Cerebellar cortex (tissue), 1 donor: ENCODE measurements around the gene ARV1.
A peak's percentile ranks its signal among the peaks of the same experiment; 100 is the strongest.
"Not testable (repeated sequence)": the region's sequence is repeated elsewhere in the genome, so short reads cannot be mapped to it uniquely, and the experiment has no call there.

Experiments used
- DNase-seq: peaks from one replicate; pipeline ENCODE4 v3.0.0-alpha.2; 2015; ENCODE audit warnings: low spot score

ARV1 gene

DNA sequence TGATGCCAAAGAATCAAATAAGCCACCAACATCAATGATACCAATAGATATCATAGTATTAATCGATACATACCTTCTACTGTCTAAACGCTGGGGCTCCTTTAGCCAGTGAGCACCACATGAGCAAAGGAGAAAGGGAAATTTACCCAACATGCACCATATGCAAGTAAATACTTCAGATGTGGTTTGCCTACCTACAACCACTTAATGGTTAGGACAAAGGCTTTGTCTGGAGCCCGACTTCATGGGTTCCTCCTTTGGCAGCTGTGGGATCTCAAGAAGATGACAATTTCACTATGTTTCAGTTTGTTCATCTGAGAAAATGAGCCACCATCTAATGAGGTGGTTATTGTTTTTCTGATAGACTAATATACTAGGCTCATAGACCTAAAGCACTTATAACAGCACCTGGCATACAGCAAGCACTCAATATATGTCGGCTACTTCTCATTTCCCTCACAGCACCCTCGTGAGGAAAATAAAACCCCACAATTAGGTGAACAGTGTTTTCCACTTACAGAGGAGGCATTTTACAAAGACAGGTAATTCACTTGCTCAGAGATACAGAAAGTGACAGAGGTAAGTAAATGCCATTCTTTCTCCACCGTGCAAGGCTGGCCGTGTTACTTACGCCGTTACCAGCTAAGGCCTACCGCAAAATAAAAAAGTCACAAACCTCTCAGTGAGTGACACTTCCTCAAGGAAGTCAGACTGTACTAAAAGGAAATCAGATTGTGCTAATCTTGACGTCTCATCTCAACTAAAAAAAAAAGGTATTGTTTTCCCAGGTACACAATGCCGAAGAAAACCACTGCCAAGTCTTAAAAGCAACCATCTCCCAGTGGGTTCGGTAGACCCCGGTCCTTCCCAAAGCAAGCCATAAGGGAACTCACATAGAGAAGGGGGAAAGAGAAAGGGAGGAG is 1.8 kb upstream of the ARV1 start:
- DNase-seq = no peak

DNA sequence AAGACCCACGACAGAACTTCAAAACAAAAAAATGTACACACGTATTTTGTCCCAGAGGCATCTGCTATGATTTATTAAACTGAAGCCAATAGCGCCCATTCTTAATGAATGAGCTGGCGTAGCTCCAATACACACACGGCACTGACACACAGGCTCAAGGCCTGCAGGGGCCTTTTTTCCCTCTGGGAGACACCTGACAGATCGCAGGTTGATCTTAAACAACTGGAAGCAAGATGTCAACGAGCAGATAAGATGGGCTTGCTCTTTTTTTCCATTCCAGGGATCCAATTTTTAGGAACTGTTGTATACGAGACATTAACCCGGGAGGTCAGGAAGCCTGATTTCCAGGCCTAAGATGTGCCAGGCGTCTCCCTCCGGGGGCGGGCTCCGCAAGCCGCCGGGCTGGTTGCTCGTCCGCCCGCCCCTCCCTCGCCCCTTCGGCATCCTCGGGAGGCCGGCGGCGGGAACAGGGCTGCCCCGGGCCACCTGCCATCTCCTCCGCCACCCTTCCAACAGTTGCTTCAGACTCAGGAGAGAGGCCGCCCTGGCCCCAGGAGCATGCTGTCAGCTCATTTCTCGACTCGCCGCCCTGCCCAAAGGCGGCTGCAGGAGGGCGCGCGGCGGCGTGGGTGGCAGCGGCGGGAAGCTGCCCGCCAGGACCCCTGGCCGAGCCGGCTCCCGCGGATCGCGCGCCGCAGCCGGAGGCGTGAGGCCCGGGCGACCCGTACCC is 968 bp upstream of the ARV1 start:
- peak; percentile 22 for DNase-seq

DNA sequence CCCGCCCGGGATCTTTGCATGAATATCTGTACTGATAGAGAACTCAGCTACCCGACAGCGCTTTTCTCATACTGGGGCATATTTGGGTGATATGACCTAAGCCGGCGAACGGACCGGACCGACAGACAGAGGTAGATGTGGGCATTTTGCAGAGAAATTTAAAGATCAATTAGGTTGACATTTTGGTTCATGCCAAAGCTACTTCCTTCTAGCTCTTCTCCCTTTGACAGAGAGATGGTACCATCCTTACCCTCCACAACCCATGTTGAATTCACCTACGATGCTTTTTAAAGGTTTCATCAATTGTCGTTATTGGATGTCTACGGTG is 459 bp downstream of the ARV1 start:
- no peak for DNase-seq

- no peak for DNase-seq
These were observed 1.1 kb downstream of the ARV1 start for GRCh38 chr1:230979952-230980351.

- no peak for DNase-seq
These were observed 3.8 kb downstream of the ARV1 start for GRCh38 chr1:230982696-230983095.

DNA sequence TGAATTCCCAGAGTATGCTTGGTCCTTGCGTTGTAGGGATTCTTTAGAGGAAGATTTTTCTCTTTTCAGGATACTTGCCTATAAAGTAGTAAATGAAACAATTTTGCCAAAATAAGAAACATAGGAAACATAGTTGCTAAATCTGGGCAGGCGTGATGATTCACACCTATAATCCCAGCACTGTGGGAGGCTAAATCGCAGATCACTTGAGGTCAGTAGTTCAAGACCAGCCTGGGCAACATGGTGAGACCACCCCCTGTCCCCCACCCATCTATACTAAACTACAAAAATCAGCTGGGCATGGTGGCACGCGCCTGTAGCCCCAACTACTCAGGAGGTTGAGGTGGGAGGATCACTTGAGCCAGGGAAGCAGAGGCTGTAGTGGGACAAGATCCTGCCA is 4.9 kb downstream of the ARV1 start:
- no peak for DNase-seq

- DNase-seq = not testable (repeated sequence)
These were observed 6.0 kb downstream of the ARV1 start for GRCh38 chr1:230984622-230985515.

DNA sequence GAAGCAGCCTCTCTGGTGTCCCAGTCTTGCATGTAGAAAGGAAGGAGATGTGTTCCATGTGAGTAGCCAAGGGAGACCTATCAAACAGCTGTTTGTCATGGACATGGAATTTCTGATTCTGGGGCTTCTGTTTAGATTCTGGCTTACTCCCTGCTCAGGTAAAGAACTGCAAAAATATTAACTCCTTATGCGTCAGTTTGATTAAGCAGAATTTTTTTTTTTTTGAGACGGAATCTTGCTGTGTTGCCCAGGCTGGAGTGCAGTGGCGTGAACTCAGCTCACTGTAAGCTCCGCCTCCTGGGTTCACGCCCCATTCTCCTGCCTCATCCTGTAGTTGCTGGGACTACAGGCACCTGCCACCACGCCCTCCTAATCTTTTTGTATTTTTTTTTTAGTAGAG is 6.8 kb downstream of the ARV1 start:
- no peak for DNase-seq

GRCh38 chr1:230986976-230987375 is 8.1 kb downstream of the ARV1 start:
- DNase-seq = no peak

DNA sequence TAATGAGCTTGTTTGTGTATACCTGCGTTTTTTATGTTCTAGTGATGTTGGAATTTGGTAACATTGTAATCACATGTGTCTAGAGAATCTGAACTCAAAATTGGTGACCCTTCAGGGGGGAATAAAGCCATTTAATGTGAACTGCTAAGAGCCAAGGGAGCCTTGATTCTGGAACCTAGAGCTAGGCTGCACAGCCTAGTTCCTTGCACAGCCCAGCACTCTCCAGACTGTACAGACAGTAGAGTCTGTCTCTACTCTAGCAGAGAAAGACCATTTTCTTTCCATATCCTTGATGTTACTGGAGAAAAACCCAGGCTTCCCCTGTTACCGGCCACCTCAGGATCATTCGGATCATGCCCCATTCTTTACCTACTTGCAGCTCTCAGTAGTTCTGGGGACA is 8.6 kb downstream of the ARV1 start:
- no peak for DNase-seq

DNA sequence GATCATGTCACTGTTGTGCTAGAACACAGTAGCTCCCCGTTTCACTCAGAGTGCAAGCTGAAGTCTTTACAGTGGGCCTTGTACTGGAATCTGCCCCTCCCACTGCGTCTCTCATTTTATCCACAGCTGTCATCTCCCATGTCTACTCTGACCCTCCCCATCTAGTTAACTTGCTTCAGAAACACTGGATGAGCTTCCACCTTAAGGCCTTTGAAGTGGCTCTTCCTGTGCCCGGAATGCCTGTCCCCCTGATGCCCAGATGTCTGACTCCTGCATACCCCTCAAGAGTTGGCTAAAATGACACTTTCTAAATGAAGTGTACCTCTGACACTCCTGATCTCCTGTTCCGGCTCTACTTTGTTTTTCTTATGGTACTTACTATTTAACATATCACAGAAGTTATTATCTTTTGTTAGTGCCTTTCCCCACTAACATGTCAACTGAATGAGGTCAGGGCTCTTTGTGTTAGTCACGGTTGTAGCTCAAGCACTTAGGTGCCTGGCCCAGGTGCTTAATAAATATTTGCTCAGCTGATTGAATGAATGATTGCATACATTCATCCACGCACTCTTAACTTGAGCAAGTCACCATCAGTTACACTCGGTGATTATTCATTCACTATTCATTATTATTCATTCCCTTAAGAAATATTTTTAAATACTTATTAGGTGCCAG is 13.3 kb downstream of the ARV1 start:
- DNase-seq = no peak

- no peak for DNase-seq
These were observed 16.0 kb downstream of the ARV1 start for GRCh38 chr1:230994860-230995259.

- DNase-seq = no peak
These were observed 21.3 kb downstream of the ARV1 start for GRCh38 chr1:231000201-231000600.

DNA sequence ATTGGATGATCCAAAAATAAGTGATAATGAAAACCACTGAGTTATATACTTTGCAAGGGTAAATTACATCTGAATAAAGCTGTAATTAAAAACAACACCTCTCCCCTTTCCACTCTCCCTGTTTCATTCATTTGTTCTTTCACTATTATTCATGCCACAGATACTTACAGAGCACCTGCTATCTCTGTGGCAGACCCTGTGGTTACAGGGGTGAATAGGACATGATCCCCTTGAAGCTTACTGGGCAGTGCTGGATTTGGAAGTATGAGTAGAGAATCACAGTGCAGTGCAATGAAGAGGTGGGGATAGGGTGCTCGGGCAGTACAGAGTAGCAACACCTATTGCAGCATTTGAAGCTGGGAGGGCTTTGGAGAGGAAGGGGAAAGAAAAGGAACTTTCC is 21.7 kb downstream of the ARV1 start:
- DNase-seq = no peak

DNA sequence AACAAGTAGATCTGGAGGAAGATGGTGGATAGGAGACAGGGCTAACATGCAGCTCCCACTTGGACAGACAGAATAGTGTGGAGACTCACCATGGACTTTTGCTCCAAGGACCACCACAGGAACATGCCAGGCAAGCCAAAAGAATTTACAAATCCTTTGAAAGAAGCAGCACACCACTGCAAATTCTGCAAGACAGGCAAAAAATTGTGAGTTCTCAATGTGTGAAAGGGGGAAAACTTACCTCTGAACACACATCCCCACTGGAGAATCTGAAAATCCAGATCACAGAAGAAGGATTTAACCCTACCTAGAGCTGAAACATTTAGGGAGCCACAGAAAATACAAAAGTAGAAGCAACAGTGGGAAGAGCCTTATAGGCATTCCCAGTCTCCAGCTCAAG is 23.0 kb downstream of the ARV1 start:
- no peak for DNase-seq

GRCh38 chr1:231007535-231007934 is 28.6 kb downstream of the ARV1 start:
- not testable (repeated sequence) for DNase-seq

DNA sequence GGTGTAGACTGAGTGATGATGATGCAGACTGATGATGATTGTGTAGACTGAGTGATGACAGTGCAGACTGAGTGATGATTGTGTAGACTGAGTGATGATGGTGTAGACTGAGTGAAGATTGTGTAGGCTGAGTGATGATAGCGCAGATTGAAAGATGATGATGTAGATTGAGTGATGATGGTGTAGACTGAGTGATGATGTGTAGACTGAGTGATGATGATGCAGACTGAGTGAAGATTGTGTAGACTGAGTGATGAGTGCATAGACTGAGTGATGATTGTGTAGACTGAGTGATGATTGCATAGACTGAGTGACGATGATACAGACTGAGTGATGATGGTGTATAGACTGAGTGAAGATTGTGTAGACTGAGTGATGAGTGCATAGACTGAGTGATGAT is 32.5 kb downstream of the ARV1 start:
- no peak for DNase-seq

DNA sequence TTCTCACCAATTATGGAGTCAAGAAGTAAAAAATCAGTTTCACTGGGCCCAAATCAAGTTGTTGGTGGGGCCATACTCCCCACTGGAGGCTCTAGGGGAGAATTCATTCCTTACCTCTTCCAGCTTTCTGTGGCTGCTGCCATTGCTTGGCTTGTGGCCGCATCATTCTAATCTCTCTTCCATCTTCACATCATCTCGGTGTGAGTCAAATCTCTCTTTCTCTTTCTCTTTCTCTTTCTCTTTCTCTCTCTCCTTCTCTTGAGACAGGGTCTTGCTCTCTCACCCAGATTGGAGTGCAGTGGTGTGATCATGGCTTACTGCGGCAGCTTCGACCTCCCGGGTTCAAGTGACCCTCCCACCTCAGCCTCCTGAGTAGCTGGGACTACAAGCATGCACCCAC is 33.1 kb downstream of the ARV1 start:
- DNase-seq = no peak

DNA sequence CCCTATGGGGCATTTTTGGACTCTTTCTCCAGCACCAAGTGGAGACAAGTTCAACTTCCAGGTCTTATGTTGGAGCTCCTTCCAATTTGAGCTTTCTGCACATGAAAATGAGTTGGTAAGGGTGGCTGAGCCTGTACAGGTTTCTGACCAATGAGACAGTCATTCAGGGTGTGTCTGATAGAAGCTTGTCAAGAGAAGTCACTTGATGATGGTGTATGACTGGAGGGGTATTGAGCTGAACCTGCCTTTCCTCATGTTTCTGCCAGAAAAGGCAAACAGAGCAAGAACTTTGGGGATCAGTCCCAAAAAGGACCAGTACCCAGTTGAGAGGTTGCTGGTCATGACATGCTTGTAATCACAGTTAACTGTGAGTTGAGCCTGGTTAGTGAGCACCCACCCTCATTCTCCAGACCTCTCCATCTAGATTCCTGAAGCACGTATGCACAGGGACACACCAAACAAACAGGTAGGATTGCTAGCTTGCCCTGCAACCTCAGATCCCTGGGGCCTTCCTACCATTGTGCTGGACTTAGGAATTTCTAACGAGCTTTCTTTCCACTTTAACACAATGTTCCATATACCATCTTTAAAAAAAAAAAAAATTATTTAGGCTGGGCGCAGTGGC is 34.6 kb downstream of the ARV1 start:
- no peak for DNase-seq

DNA sequence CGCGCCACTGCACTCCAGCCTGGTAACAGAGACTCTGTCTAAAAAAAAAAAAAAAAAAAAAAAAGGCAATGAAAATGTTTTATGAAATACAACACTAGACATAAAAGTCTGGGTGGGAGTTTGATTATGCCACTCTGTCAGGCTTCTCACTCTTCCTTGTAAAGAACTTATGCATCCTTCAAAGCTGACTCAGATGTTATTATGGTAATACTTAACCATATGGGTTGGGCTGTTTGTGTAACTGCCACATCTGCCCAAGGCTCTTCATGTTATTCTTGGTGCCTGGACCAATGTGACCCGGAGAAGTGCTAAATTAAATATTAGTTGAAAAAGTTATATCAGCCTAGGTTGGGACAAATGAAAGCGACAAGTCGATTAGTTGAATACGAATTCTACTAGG is 37.3 kb downstream of the ARV1 start:
- no peak for DNase-seq

DNA sequence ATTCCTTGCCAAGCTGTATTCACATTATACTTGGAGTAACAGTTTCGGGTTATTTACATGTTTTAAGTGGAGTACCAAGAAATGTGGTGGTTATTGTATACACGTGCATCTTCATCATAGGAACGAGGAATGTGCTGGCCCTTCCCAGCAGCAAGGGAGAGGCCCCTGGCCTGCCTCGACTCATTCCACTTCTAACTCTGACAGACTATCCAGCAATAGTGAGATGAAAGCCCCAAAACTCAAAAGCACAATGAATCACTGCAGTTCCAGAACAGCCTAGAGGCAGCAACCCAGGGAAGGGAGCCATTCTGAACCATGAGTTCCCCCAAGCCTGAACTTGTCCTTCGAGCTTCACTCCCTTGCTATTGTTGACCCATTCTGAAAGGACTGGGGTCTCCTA is 38.1 kb downstream of the ARV1 start:
- DNase-seq = no peak

DNA sequence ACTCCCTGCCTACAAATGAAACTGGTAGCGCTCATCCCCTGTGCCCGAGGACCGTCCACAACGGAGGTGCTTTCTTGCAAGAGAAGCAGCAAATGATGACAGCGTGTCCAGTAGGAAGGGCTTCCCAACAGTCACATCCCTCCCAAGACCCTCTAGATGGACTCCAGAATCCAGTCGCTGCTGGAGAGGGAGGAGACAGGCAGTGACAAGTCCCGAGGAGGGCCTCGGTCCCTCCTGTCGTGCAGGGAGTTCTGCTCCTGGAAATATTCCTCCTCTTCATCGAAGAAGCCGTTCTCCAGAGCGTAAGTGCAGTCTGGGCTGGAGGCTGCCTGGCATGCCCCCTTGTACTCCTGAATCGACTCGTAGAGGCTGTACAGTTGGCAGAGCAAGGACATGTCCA is 40.8 kb downstream of the ARV1 start:
- no peak for DNase-seq
